RPMI7951 (cell line): ENCODE results near the gene THAP10. TPM values are rescaled to one million over a fixed set of nuclear protein-coding genes. Genes with fewer than 3 reads are reported as not detected.

Source experiments
- DNase-seq: peaks from one replicate; pipeline ENCODE4 v3.0.0-alpha.2; 2012; ENCODE audit warnings: low read depth
- total RNA-seq: library from RNA; depleted of rRNA; stranded (reverse); fragments of >200 nt; shearing (Covaris generic); gene quantifications from 2 replicates; pipeline ENCODE4 v1.2.3, GENCODE V29; 2014; rRNA removed

THAP10 gene
- total RNA-seq, 1 experiment from 2014 or later = 8.4 TPM

- peak; percentile 64 for DNase-seq
Observed at GRCh38 chr15:70853973-70854665, 38.1 kb downstream of the THAP10 start, which contains the start of gene LARP6. LARP6 (minus strand) TSS chr15:70854157; CDS start chr15:70854088, 69 bp downstream.

GRCh38 chr15:70853318-70853972 is 38.8 kb downstream of the THAP10 start:
- DNase-seq = peak; percentile 63

GRCh38 chr15:70852501-70853317 is 39.5 kb downstream of the THAP10 start:
- peak; percentile 69 for DNase-seq

- DNase-seq = no peak
Observed at GRCh38 chr15:70851889-70852288, 40.3 kb downstream of the THAP10 start.

- no peak for DNase-seq
Observed at GRCh38 chr15:70845602-70846360, 46.5 kb downstream of the THAP10 start.

GRCh38 chr15:70837476-70837875 is 54.8 kb downstream of the THAP10 start:
- no peak for DNase-seq

- no peak for DNase-seq
Observed at GRCh38 chr15:70835841-70836240, 56.4 kb downstream of the THAP10 start.

GRCh38 chr15:70835415-70835814 is 56.8 kb downstream of the THAP10 start:
- no peak for DNase-seq

GRCh38 chr15:70834999-70835398 is 57.2 kb downstream of the THAP10 start:
- no peak for DNase-seq

GRCh38 chr15:70833861-70834765 is 58.1 kb downstream of the THAP10 start:
- peak; percentile 78 for DNase-seq

- DNase-seq = no peak
Observed at GRCh38 chr15:70833422-70833821, 58.8 kb downstream of the THAP10 start.

- DNase-seq = no peak
Observed at GRCh38 chr15:70832176-70832575, 60.1 kb downstream of the THAP10 start.

Other genes starting within 250 kb of the THAP10 start
- 47.0 and 56.8 TPM in 2 replicates for gene UACA, start 128.9 kb downstream of the THAP10 start, total RNA-seq
- gene LARP6, start 38.3 kb downstream of the THAP10 start, total RNA-seq = 64.3 and 72.7 TPM in 2 replicates
- gene LRRC49, start 393 bp upstream of the THAP10 start, total RNA-seq = 12.5 and 14.5 TPM in 2 replicates
- 25.2 and 26.3 TPM in 2 replicates for gene THSD4, start 223.0 kb upstream of the THAP10 start, total RNA-seq